ENCODE measurements around the gene PCDH9.

PCDH9 gene

GRCh38 chr13:66358564-66358963, 871.6 kb downstream of the PCDH9 start:
- H3K4me3 ChIP-seq (ENCODE audit: low read depth, low read length) = no peak overlapping the region
- no peak for TF ChIP-seq CTCF (IDR thresholded peaks at IDR 0.05; ENCODE audit: low read depth, low read length, missing control alignments)
- H3K27ac ChIP-seq = no peak overlapping the region
- no peaks in the 10 kb centered on the region for H3K27me3 ChIP-seq (replicated peaks)
- H3K36me3 ChIP-seq (replicated peaks) = no peaks in the 10 kb centered on the region
- in situ Hi-C loops (cut with HindIII; ENCODE audit: low pct_ligation_motif_present, low sequenced_read_pairs) = no loop called here
- no peak for DNase-seq

DNA sequence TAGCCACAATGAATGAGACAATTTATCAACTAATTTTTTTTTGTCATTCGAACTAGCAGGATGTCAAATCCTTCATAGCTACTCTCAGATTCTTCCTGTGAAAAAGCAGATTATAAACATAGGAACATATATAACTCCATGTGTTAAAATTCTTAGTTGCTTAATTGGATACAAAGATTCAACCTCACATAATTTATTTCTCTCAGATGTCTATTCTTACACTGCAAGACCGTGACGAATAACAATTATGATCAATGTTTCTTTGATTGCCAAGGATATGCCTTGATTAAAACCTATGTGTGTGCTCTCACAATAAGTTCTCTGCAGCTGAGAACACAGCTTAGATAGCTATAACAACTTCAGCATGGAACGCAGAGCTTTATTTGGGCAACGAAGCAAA, 872.7 kb downstream of the PCDH9 start:
- DNase-seq = no peak
- Histone ChIP-seq H3K4me3 (ENCODE audit: low read depth, low read length) (no peak overlapping the region), H3K27ac (no peak overlapping the region), H3K36me3 (replicated peaks) (no peaks in the 10 kb centered on the region), H3K27me3 (replicated peaks) (no peaks in the 10 kb centered on the region)
- in situ Hi-C loops (cut with HindIII; ENCODE audit: low pct_ligation_motif_present, low sequenced_read_pairs) = no loop called here
- TF ChIP-seq CTCF (IDR thresholded peaks at IDR 0.05; ENCODE audit: low read depth, low read length, missing control alignments) = no peak

DNA sequence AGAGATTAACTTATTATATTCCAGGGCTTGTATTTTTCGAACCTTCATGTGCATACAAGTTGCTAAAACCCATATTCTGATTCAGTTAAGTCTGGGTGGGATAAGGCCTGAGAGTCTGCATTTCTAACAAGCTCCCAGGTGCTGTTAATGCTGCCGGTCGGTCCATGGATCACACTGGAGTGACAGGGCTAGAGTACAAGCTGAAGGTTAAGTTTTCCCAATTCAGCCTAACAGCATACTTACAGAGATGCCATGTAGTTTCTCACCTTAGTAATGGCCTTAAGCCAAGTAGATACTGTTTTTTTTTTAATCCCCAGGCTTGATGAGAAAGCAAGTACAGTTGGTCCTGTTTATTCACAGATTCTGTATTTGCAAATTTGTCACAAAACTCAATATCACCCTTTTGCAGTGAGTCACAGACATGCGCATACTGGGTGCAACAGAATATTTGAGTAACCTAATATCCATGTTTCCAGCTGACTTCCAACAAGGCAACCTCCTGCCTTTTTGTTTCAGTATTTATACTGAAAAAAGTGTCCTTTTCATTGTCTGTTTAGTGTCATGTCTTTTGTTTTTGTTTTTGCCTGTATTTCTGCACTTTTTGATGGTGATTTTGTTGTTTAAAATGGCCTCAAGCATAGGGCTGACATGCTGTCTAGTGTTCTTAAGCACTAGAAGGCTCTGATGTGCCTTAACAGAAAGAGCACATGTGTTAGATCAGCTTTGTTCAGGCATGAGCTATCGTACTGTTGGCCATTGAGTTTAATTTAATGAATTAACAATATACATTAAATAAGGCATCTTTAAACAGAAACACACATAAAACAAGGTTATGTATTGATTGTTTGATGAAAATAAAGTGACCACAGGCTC, 875.0 kb downstream of the PCDH9 start:
- DNase-seq = no peak
- in situ Hi-C loops (cut with HindIII; ENCODE audit: low pct_ligation_motif_present, low sequenced_read_pairs) = no loop called here
- H3K4me3 ChIP-seq (ENCODE audit: low read depth, low read length) = no peak overlapping the region

DNA sequence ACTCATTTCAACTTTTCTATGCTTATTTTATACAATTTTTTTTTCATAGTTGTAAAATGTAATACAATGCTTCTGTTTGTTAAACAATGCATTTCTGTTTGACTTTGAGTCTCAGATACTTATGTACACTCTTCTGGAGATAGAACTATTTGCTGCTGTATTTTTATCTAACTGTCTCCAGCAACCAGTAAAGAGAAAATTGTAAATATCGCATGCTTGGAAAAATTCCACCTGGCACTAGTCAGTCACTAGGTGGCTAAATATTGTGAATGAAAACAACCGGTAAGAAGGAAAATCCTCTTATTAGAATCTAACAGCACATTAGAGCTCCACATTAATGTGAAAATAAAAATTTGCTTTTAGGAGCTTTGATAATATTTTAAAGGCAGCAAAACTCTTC, 876.5 kb downstream of the PCDH9 start:
- DNase-seq = no peak

More for the DNA sequence above, 875.0 kb downstream of the PCDH9 start:
- Histone ChIP-seq H3K27me3 (replicated peaks) (no peaks in the 10 kb centered on the region), H3K36me3 (replicated peaks) (no peaks in the 10 kb centered on the region), H3K27ac (no peak overlapping the region)
- TF ChIP-seq CTCF (IDR thresholded peaks at IDR 0.05; ENCODE audit: low read depth, low read length, missing control alignments) = no peak

GRCh38 chr13:66349966-66350365, 880.2 kb downstream of the PCDH9 start:
- H3K36me3 ChIP-seq (replicated peaks) = no peaks in the 10 kb centered on the region
- DNase-seq = no peak
- no peak overlapping the region for H3K27ac ChIP-seq
- no peak for TF ChIP-seq CTCF (IDR thresholded peaks at IDR 0.05; ENCODE audit: low read depth, low read length, missing control alignments)
- H3K4me3 ChIP-seq (ENCODE audit: low read depth, low read length) = no peak overlapping the region
- no peaks in the 10 kb centered on the region for H3K27me3 ChIP-seq (replicated peaks)
- in situ Hi-C loops (cut with HindIII; ENCODE audit: low pct_ligation_motif_present, low sequenced_read_pairs) = no loop called here

More for the DNA sequence above, 876.5 kb downstream of the PCDH9 start:
- H3K36me3 ChIP-seq (replicated peaks) = no peaks in the 10 kb centered on the region
- no peak for TF ChIP-seq CTCF (IDR thresholded peaks at IDR 0.05; ENCODE audit: low read depth, low read length, missing control alignments)
- H3K4me3 ChIP-seq (ENCODE audit: low read depth, low read length) = no peak overlapping the region
- no peak overlapping the region for H3K27ac ChIP-seq
- in situ Hi-C loops (cut with HindIII; ENCODE audit: low pct_ligation_motif_present, low sequenced_read_pairs) = no loop called here
- H3K27me3 ChIP-seq (replicated peaks) = no peaks in the 10 kb centered on the region

All from brain microvascular endothelial cell (primary cell).